ENCODE data around the gene RNF133.
"Not testable (repeated sequence)": the region's sequence is repeated elsewhere in the genome, so short reads cannot be mapped to it uniquely, and the experiment has no call there.

Gene RNF133

GRCh38 chr7:122689346-122690109 lies 9.4 kb downstream of the RNF133 start:
- DNase-seq (ENCODE audit: low spot score): no peak

GRCh38 chr7:122688400-122688998 lies 10.4 kb downstream of the RNF133 start:
- no peak for DNase-seq (ENCODE audit: low spot score)

- DNase-seq (ENCODE audit: low spot score): no peak
These were observed 12.5 kb downstream of the RNF133 start for GRCh38 chr7:122686360-122686878.

- DNase-seq (ENCODE audit: low spot score): no peak
These were observed 14.4 kb downstream of the RNF133 start for GRCh38 chr7:122684504-122684903.

- DNase-seq (ENCODE audit: low spot score): no peak
These were observed 15.9 kb downstream of the RNF133 start for GRCh38 chr7:122682815-122683550.

- DNase-seq (ENCODE audit: low spot score): not testable (repeated sequence)
These were observed 17.7 kb downstream of the RNF133 start for GRCh38 chr7:122681186-122681585.

- DNase-seq (ENCODE audit: low spot score): no peak
These were observed 19.1 kb downstream of the RNF133 start for GRCh38 chr7:122679813-122680212.

- not testable (repeated sequence) for DNase-seq (ENCODE audit: low spot score)
These were observed 19.6 kb downstream of the RNF133 start for GRCh38 chr7:122679269-122679709.

GRCh38 chr7:122677149-122677548 lies 21.8 kb downstream of the RNF133 start:
- DNase-seq (ENCODE audit: low spot score): no peak

GRCh38 chr7:122676466-122676865 lies 22.5 kb downstream of the RNF133 start:
- DNase-seq (ENCODE audit: low spot score): no peak

- DNase-seq (ENCODE audit: low spot score): no peak
These were observed 23.3 kb downstream of the RNF133 start for GRCh38 chr7:122675621-122676020.

GRCh38 chr7:122675011-122675410 lies 23.9 kb downstream of the RNF133 start:
- DNase-seq (ENCODE audit: low spot score): no peak

- DNase-seq (ENCODE audit: low spot score): no peak
These were observed 24.4 kb downstream of the RNF133 start for GRCh38 chr7:122674502-122674901.

GRCh38 chr7:122673951-122674350 lies 25.0 kb downstream of the RNF133 start:
- no peak for DNase-seq (ENCODE audit: low spot score)

- DNase-seq (ENCODE audit: low spot score): no peak
These were observed 26.4 kb downstream of the RNF133 start for GRCh38 chr7:122672536-122672935.

- DNase-seq (ENCODE audit: low spot score): no peak
These were observed 35.2 kb downstream of the RNF133 start for GRCh38 chr7:122663733-122664132.

GRCh38 chr7:122658856-122659255 lies 40.1 kb downstream of the RNF133 start:
- no peak for DNase-seq (ENCODE audit: low spot score)

- no peak for DNase-seq (ENCODE audit: low spot score)
These were observed 45.2 kb downstream of the RNF133 start for GRCh38 chr7:122653685-122654084.

- no peak for DNase-seq (ENCODE audit: low spot score)
These were observed 46.0 kb downstream of the RNF133 start for GRCh38 chr7:122652876-122653275.

GRCh38 chr7:122651451-122651850 lies 47.5 kb downstream of the RNF133 start:
- DNase-seq (ENCODE audit: low spot score): no peak
